ENCODE results near the gene SERINC5. TPM values are rescaled to one million over a fixed set of nuclear protein-coding genes. Genes with fewer than 3 reads are reported as not detected.

Gene SERINC5
- total RNA-seq, 1 experiment from 2014 or later, result 5.7 TPM

GRCh38 chr5:80284720-80285119 is 28.9 kb upstream of the SERINC5 start:
- ATAC-seq (no peak), DNase-seq (no peak)
- BruUV-seq (replicated peaks), result no TSS peak
- no peaks in the 10 kb centered on the region for H3K36me3 ChIP-seq (ENCODE audit: low read depth, low read length)
- H2AFZ ChIP-seq (ENCODE audit: low read length), result no peak overlapping the region
- TF ChIP-seq, protein P1, sequence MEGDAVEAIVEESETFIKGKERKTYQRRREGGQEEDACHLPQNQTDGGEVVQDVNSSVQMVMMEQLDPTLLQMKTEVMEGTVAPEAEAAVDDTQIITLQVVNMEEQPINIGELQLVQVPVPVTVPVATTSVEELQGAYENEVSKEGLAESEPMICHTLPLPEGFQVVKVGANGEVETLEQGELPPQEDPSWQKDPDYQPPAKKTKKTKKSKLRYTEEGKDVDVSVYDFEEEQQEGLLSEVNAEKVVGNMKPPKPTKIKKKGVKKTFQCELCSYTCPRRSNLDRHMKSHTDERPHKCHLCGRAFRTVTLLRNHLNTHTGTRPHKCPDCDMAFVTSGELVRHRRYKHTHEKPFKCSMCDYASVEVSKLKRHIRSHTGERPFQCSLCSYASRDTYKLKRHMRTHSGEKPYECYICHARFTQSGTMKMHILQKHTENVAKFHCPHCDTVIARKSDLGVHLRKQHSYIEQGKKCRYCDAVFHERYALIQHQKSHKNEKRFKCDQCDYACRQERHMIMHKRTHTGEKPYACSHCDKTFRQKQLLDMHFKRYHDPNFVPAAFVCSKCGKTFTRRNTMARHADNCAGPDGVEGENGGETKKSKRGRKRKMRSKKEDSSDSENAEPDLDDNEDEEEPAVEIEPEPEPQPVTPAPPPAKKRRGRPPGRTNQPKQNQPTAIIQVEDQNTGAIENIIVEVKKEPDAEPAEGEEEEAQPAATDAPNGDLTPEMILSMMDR (conservative IDR thresholded peaks at IDR 0.05; ENCODE audit: low read depth, low read length), result no peak
- no peak for TF ChIP-seq EZH2 (IDR thresholded peaks at IDR 0.05; ENCODE audit: low read length, unreplicated experiment)
- no peak for TF ChIP-seq EZH2phosphoT487 (IDR thresholded peaks at IDR 0.05; ENCODE audit: borderline replicate concordance, low read length)
- intact Hi-C loops (cut with micrococcal nuclease), result no loop called here
- H3K4me1 ChIP-seq (ENCODE audit: insufficient read depth, low read length), result no peaks in the 10 kb centered on the region
- no peaks in the 10 kb centered on the region for H3K9me2 ChIP-seq (replicated peaks; ENCODE audit: low read length)
- ChIA-PET POLR2A (ENCODE audit: unreplicated experiment) (no interaction called here), CTCF (no interaction called here)
- no peak overlapping the region for H3K4me2 ChIP-seq (ENCODE audit: low read length)
- no peaks in the 10 kb centered on the region for H3K27me3 ChIP-seq (ENCODE audit: low read length)
- no peak overlapping the region for H3K4me3 ChIP-seq (ENCODE audit: low read length)
- H3F3A ChIP-seq (ENCODE audit: low read length, unreplicated experiment), result no peaks in the 10 kb centered on the region
- H3K27ac ChIP-seq (ENCODE audit: low read length), result no peak overlapping the region
- H3K9ac ChIP-seq (ENCODE audit: low read length), result no peak overlapping the region
- H3K79me2 ChIP-seq (ENCODE audit: low read length), result no peaks in the 10 kb centered on the region
- H3K9me3 ChIP-seq (ENCODE audit: low read length), result no peaks in the 10 kb centered on the region
- no peaks in the 10 kb centered on the region for H4K20me1 ChIP-seq (ENCODE audit: low read length)

GRCh38 chr5:80283360-80283759 is 27.5 kb upstream of the SERINC5 start:
- DNase-seq (no peak), ATAC-seq (no peak)
- no peak overlapping the region for H3K27ac ChIP-seq (ENCODE audit: low read length)
- H3K9me2 ChIP-seq (replicated peaks; ENCODE audit: low read length), result no peaks in the 10 kb centered on the region
- H3F3A ChIP-seq (ENCODE audit: low read length, unreplicated experiment), result no peaks in the 10 kb centered on the region
- no peaks in the 10 kb centered on the region for H3K36me3 ChIP-seq (ENCODE audit: low read depth, low read length)
- ChIA-PET CTCF (no interaction called here), POLR2A (ENCODE audit: unreplicated experiment) (no interaction called here)
- BruUV-seq (replicated peaks), result no TSS peak
- no peak for TF ChIP-seq EZH2phosphoT487 (IDR thresholded peaks at IDR 0.05; ENCODE audit: borderline replicate concordance, low read length)
- TF ChIP-seq EZH2 (IDR thresholded peaks at IDR 0.05; ENCODE audit: low read length, unreplicated experiment), result no peak
- TF ChIP-seq, protein P1 (conservative IDR thresholded peaks at IDR 0.05; ENCODE audit: low read depth, low read length), result no peak
- H3K4me1 ChIP-seq (ENCODE audit: insufficient read depth, low read length), result no peaks in the 10 kb centered on the region
- H3K4me3 ChIP-seq (ENCODE audit: low read length), result no peak overlapping the region
- H3K9ac ChIP-seq (ENCODE audit: low read length), result no peak overlapping the region
- H3K9me3 ChIP-seq (ENCODE audit: low read length), result no peaks in the 10 kb centered on the region
- no peaks in the 10 kb centered on the region for H3K79me2 ChIP-seq (ENCODE audit: low read length)
- H3K4me2 ChIP-seq (ENCODE audit: low read length), result no peak overlapping the region
- H3K27me3 ChIP-seq (ENCODE audit: low read length), result no peaks in the 10 kb centered on the region
- no peaks in the 10 kb centered on the region for H4K20me1 ChIP-seq (ENCODE audit: low read length)
- intact Hi-C loops (cut with micrococcal nuclease), result no loop called here
- no peak overlapping the region for H2AFZ ChIP-seq (ENCODE audit: low read length)

GRCh38 chr5:80282054-80282453 is 26.2 kb upstream of the SERINC5 start:
- Histone ChIP-seq H3K4me1 (ENCODE audit: insufficient read depth, low read length) (no peaks in the 10 kb centered on the region), H4K20me1 (ENCODE audit: low read length) (no peaks in the 10 kb centered on the region), H3K9me3 (ENCODE audit: low read length) (no peaks in the 10 kb centered on the region), H3K4me3 (ENCODE audit: low read length) (no peak overlapping the region), H3K9me2 (replicated peaks; ENCODE audit: low read length) (no peaks in the 10 kb centered on the region), H3K27me3 (ENCODE audit: low read length) (no peaks in the 10 kb centered on the region), H2AFZ (ENCODE audit: low read length) (no peak overlapping the region), H3K27ac (ENCODE audit: low read length) (no peak overlapping the region), H3F3A (ENCODE audit: low read length, unreplicated experiment) (no peaks in the 10 kb centered on the region), H3K9ac (ENCODE audit: low read length) (no peak overlapping the region), H3K4me2 (ENCODE audit: low read length) (no peak overlapping the region), H3K36me3 (ENCODE audit: low read depth, low read length) (no peaks in the 10 kb centered on the region), H3K79me2 (ENCODE audit: low read length) (no peaks in the 10 kb centered on the region)
- POLR2A ChIA-PET (ENCODE audit: unreplicated experiment), result no interaction called here
- DNase-seq, result no peak
- CTCF ChIA-PET, result no interaction called here
- TF ChIP-seq, protein P1 (conservative IDR thresholded peaks at IDR 0.05; ENCODE audit: low read depth, low read length), result no peak
- TF ChIP-seq EZH2 (IDR thresholded peaks at IDR 0.05; ENCODE audit: low read length, unreplicated experiment) (no peak), EZH2phosphoT487 (IDR thresholded peaks at IDR 0.05; ENCODE audit: borderline replicate concordance, low read length) (no peak)
- no peak for ATAC-seq
- no TSS peak for BruUV-seq (replicated peaks)
- intact Hi-C loops (cut with micrococcal nuclease), result no loop called here
